ENCODE results near the gene FHOD3. TPM values are rescaled to one million over a fixed set of nuclear protein-coding genes. Genes with fewer than 3 reads are reported as not detected.

FHOD3 gene
- total and polyA plus RNA-seq, 2 of the 8 experiments (the other 6 are each of a cell fraction or from before 2014, with no cell fraction given) = 9.7 to 10.5 TPM

DNA sequence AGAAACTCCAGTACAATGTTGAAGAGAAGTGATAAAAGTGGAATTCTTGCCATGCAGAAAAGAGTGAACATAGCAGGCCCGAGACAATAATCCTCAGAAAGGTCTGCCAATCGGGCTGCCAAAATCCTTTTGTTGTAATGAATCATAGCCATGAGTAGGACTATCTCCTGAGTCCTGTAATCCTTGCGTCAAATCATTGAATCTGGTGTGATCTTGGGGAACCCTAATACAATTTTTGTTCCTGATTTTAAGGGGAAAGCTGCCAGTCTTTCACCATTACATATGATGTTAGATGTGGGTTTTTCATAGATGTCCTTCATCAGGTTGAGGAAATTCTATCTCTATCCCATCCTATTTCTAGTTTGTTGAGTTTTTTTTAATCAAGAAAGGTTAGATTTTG is 529.0 kb downstream of the FHOD3 start:
- H3K79me2 ChIP-seq (ENCODE audit: control insufficient read depth in 1 of 2, insufficient read depth in 2 of 2, low read length in 2 of 2) = peaks cover 0 to 12% of the 10 kb centered on the region in 2 experiments; a peak in 3 of 4 replicates
- FAIRE-seq = no peak
- TF ChIP-seq, protein P1, sequence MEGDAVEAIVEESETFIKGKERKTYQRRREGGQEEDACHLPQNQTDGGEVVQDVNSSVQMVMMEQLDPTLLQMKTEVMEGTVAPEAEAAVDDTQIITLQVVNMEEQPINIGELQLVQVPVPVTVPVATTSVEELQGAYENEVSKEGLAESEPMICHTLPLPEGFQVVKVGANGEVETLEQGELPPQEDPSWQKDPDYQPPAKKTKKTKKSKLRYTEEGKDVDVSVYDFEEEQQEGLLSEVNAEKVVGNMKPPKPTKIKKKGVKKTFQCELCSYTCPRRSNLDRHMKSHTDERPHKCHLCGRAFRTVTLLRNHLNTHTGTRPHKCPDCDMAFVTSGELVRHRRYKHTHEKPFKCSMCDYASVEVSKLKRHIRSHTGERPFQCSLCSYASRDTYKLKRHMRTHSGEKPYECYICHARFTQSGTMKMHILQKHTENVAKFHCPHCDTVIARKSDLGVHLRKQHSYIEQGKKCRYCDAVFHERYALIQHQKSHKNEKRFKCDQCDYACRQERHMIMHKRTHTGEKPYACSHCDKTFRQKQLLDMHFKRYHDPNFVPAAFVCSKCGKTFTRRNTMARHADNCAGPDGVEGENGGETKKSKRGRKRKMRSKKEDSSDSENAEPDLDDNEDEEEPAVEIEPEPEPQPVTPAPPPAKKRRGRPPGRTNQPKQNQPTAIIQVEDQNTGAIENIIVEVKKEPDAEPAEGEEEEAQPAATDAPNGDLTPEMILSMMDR (IDR thresholded peaks at IDR 0.05; ENCODE audit: control extremely low read depth in 1 of 3, insufficient read depth in 1 of 3, low read depth in 1 of 3, low read length in 3 of 3) = no peak
- TF ChIP-seq POLR2AphosphoS5 (IDR thresholded peaks at IDR 0.05; ENCODE audit: low read depth, low read length) (no peak), RAD21 (IDR thresholded peaks at IDR 0.05 in 1 of 2, conservative IDR thresholded peaks at IDR 0.05 in 1 of 2; ENCODE audit: low read depth in 2 of 2, low read length in 2 of 2) (no peak), GABPA (IDR thresholded peaks at IDR 0.05; ENCODE audit: borderline replicate concordance, insufficient read depth, low read length) (no peak), BCL11A (IDR thresholded peaks at IDR 0.05; ENCODE audit: low read depth in 2 of 2, low read length in 2 of 2) (no peak), CREB1 (IDR thresholded peaks at IDR 0.05) (no peak), HDAC6 (IDR thresholded peaks at IDR 0.05; ENCODE audit: low read depth, low read length) (no peak)
- TF ChIP-seq, protein P2, sequence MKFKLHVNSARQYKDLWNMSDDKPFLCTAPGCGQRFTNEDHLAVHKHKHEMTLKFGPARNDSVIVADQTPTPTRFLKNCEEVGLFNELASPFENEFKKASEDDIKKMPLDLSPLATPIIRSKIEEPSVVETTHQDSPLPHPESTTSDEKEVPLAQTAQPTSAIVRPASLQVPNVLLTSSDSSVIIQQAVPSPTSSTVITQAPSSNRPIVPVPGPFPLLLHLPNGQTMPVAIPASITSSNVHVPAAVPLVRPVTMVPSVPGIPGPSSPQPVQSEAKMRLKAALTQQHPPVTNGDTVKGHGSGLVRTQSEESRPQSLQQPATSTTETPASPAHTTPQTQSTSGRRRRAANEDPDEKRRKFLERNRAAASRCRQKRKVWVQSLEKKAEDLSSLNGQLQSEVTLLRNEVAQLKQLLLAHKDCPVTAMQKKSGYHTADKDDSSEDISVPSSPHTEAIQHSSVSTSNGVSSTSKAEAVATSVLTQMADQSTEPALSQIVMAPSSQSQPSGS (IDR thresholded peaks at IDR 0.05; ENCODE audit: low read length) = no peak

More for the DNA sequence above, 529.0 kb downstream of the FHOD3 start:
- Histone ChIP-seq H2BK20ac (ENCODE audit: low read length) (no peak overlapping the region), H2BK15ac (ENCODE audit: low read length) (no peak overlapping the region), H3K4me2 (ENCODE audit: insufficient read depth in 1 of 2, low read depth in 2 of 2, low read length in 2 of 2) (no peak overlapping the region), H4K8ac (ENCODE audit: extremely low read depth, insufficient read depth, low read length) (no peak overlapping the region), H3K23ac (ENCODE audit: insufficient read length) (no peak overlapping the region), H3K23me2 (ENCODE audit: low read depth, low read length) (peaks cover 7% of the 10 kb centered on the region), H3K36me3 (ENCODE audit: control insufficient read depth in 2 of 4, insufficient read depth in 4 of 4, low read length in 3 of 4) (peaks cover 0 to 3% (median under 1%) of the 10 kb centered on the region in 4 experiments; a peak in 3 of 8 replicates), H3K4me3 (ENCODE audit: extremely low read depth in 1 of 4, insufficient read depth in 2 of 4, low read depth in 3 of 4, low read length in 4 of 4) (no peak overlapping the region), H2AK5ac (ENCODE audit: low read depth, low read length) (no peak overlapping the region), H2AFZ (ENCODE audit: low read length) (no peak overlapping the region), H2BK12ac (ENCODE audit: low read depth, low read length) (no peak overlapping the region), H3K4ac (replicated peaks; ENCODE audit: insufficient read length, low read depth, low read length) (no peak overlapping the region), H4K91ac (replicated peaks; ENCODE audit: insufficient read length, low read length) (no peak overlapping the region), H4K20me1 (replicated peaks in 1 of 2; ENCODE audit: control insufficient read depth in 1 of 2, insufficient read depth in 2 of 2, low read length in 2 of 2) (no peaks in the 10 kb centered on the region), H3K79me1 (ENCODE audit: low read depth, low read length) (no peaks in the 10 kb centered on the region; the same call in 1 of the 2 replicates), H2BK5ac (ENCODE audit: low read depth, low read length) (no peak overlapping the region), H4K5ac (ENCODE audit: insufficient read length, low read depth, low read length) (no peak overlapping the region), H3K18ac (ENCODE audit: extremely low read depth, low read length) (no peak overlapping the region), H3K27ac (ENCODE audit: low read depth, low read length) (no peak overlapping the region), H3K9me3 (ENCODE audit: insufficient read depth in 2 of 2, low read depth in 1 of 2, low read length in 1 of 2) (no peaks in the 10 kb centered on the region), H3K14ac (ENCODE audit: insufficient read length) (no peak overlapping the region), H3K9ac (replicated peaks in 1 of 4; ENCODE audit: extremely low read depth in 1 of 4, low read depth in 3 of 4, low read length in 3 of 4) (no peak overlapping the region), H3K56ac (replicated peaks; ENCODE audit: insufficient read length, low read depth, low read length) (no peak overlapping the region), H3K4me1 (replicated peaks in 1 of 4; ENCODE audit: control insufficient read depth in 3 of 4, insufficient read depth in 4 of 4, low read length in 3 of 4) (peaks cover 0 to 5% (median 2%) of the 10 kb centered on the region in 4 experiments; a peak in 1 of 7 replicates), H3K27me3 (replicated peaks in 1 of 4; ENCODE audit: control insufficient read depth in 3 of 4, extremely low read depth in 1 of 4, insufficient read depth in 3 of 4, low read length in 3 of 4) (no peaks in the 10 kb centered on the region), H2BK120ac (replicated peaks; ENCODE audit: low read depth, low read length) (no peak overlapping the region)
- no peak for DNase-seq (ENCODE audit: low read depth in 1 of 2, low spot score in 2 of 2)
- ChIA-PET CTCF (ENCODE audit: partially characterized antibody) (interaction anchor here (0.8 to 2.1 kb wide), 3 partner anchors 10 to 14 kb away, joined by 3 to 5 read pairs (median 3); no protein-coding TSS in a partner anchor), POLR2A (ENCODE audit: partially characterized antibody) (no interaction called here)
- 89% methylated on average over 3 of the region's 3 CpGs; no CpG with 5 or more reads in 1 of the 2 experiments for WGBS, 2 experiments (ENCODE audit: extremely low coverage in 1 of 2, insufficient coverage in 1 of 2, insufficient read length in 1 of 2, insufficient replicate concordance in 2 of 2, low coverage in 1 of 2, low lambda C conversion rate in 2 of 2, missing lambda C conversion rate in 1 of 2)
